Measurements from ENCODE around the gene ZNF862. TPM values are rescaled to one million over a fixed set of nuclear protein-coding genes. Genes with fewer than 3 reads are reported as not detected.

The ZNF862 gene
- total and polyA plus RNA-seq, 10 of the 15 experiments (the other 5 are each of a cell fraction or from before 2014, with no cell fraction given) = 0.49 to 7.7 (median 3.5) TPM

DNA sequence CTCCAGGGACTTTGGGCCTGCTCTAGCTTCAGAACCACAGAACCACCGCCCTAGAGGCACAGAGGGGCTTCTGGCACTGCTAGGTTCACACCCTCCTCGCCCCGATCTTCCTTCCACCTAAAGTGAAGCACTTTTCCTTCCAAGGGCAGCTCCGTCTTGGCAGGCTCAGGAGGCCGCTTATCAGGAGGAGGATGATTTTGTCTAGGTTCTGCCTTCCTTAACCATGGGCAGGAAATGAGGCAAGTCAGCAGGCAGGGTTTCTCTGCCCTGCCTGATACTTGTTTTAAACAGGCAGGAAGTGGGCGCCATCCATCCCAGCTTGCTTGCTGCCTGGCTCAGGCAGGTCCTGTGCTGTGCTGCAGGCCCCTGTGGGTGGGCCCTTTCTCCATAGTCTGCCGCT lies 27.3 kb downstream of the ZNF862 start:
- H3K36me3 ChIP-seq (ENCODE audit: control insufficient read depth in 2 of 2, insufficient read depth in 2 of 2, low read length in 1 of 2) = no peaks in the 10 kb centered on the region
- ATAC-seq (peak; percentile 54), DNase-seq (ENCODE audit: low read depth, low spot score) (no peak), FAIRE-seq (no peak)
- peak overlapping the region; percentile 88 for H2AFZ ChIP-seq (ENCODE audit: control insufficient read depth, low read depth, low read length)
- no peak overlapping the region for H3K4me2 ChIP-seq (ENCODE audit: control insufficient read depth, insufficient read depth)
- H3K4me3 ChIP-seq = no peak overlapping the region
- SMC1A ChIA-PET (ENCODE audit: uncharacterized antibody, unreplicated experiment) = no interaction called here
- no peak overlapping the region for H3K9ac ChIP-seq (ENCODE audit: control insufficient read depth, insufficient read depth, low read length)
- CTCF ChIA-PET = no interaction called here
- no peaks in the 10 kb centered on the region for H3K9me3 ChIP-seq (replicated peaks; ENCODE audit: control insufficient read depth, insufficient read depth, low read length)
- POLR2A ChIA-PET = no interaction called here
- no peaks in the 10 kb centered on the region for H3K79me2 ChIP-seq (ENCODE audit: control insufficient read depth, insufficient read depth, low read length)
- H3K27me3 ChIP-seq (replicated peaks in 1 of 2; ENCODE audit: control insufficient read depth in 2 of 2, insufficient read depth in 2 of 2, low read length in 1 of 2) = no peaks in the 10 kb centered on the region
- peaks cover 26% of the 10 kb centered on the region for H3K4me1 ChIP-seq (ENCODE audit: control insufficient read depth, insufficient read depth, low read length)
- no peaks in the 10 kb centered on the region for H4K20me1 ChIP-seq (ENCODE audit: control insufficient read depth, insufficient read depth)
- H3K27ac ChIP-seq (ENCODE audit: control insufficient read depth, insufficient read depth) = no peak overlapping the region
- in situ Hi-C loops (cut with MboI) (no loop called here), intact Hi-C loops (cut with micrococcal nuclease; ENCODE audit: unreplicated experiment) (no loop called here)
- no peak for TF ChIP-seq SMC3 (IDR thresholded peaks at IDR 0.05; ENCODE audit: borderline replicate concordance, low read length)
- TF ChIP-seq ZNF207 (IDR thresholded peaks at IDR 0.05; ENCODE audit: borderline replicate concordance) = no peak
- no peak for TF ChIP-seq MTA3 (IDR thresholded peaks at IDR 0.05; ENCODE audit: borderline replicate concordance, low read length)
- TF ChIP-seq SMARCA5 (IDR thresholded peaks at IDR 0.05) = no peak
- TF ChIP-seq ZNF384 (IDR thresholded peaks at IDR 0.05; ENCODE audit: borderline replicate concordance, low read depth, low read length) = no peak
- TF ChIP-seq RUNX3 (IDR thresholded peaks at IDR 0.05; ENCODE audit: low read length) = no peak
- no peak for TF ChIP-seq SREBF1 (IDR thresholded peaks at IDR 0.05; ENCODE audit: low read length)
- BruUV-seq (replicated peaks) = no TSS peak
- RAD21 ChIA-PET (ENCODE audit: unreplicated experiment) = interaction anchor here (0.6 kb wide), 1 partner anchor 264 kb away, joined by 3 read pairs; no protein-coding TSS in a partner anchor
- 74% methylated on average over 7 of the region's 7 CpGs for WGBS (ENCODE audit: insufficient coverage, insufficient replicate concordance, low lambda C conversion rate, missing lambda C conversion rate)

DNA sequence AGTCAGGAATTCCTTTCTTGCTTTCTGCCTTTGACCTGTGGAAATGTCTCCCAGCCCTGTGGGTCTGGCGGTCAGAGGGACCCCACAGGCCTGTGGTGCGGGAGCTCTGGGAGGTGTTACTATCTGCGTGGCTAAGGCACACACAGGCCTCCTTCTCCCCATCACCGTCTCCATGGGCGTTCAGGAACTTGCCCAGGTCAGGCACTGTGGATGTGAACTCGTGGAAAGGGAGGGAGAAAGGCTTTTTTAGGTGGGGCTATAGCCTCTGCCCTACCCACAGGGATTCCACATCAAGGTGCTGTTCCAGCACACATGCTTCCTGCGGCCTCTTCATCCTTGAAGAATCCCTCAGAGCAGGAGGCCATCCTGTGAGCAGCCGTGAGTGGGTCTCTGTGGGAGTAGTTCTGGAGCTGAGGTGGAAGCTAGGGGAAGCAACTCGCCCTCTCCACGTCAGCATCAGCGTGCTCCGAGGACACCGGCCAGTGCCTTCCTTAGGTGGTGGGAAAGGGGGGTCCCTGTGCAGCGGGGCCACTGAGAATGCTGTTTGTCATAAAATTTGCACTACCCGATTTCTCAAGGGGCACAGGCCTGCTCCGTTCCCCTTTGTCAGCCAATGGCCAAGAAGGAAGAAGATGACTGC lies 28.1 kb downstream of the ZNF862 start:
- in situ Hi-C loops (cut with MboI) (no loop called here), intact Hi-C loops (cut with micrococcal nuclease; ENCODE audit: unreplicated experiment) (no loop called here)
- Histone ChIP-seq H3K9ac (ENCODE audit: control insufficient read depth, insufficient read depth, low read length) (no peak overlapping the region), H3K4me3 (no peak overlapping the region), H3K4me1 (ENCODE audit: control insufficient read depth, insufficient read depth, low read length) (peaks cover 30% of the 10 kb centered on the region), H4K20me1 (ENCODE audit: control insufficient read depth, insufficient read depth) (no peaks in the 10 kb centered on the region), H3K27ac (ENCODE audit: control insufficient read depth, insufficient read depth) (no peak overlapping the region), H2AFZ (ENCODE audit: control insufficient read depth, low read depth, low read length) (no peak overlapping the region), H3K4me2 (ENCODE audit: control insufficient read depth, insufficient read depth) (no peak overlapping the region), H3K36me3 (ENCODE audit: control insufficient read depth in 2 of 2, insufficient read depth in 2 of 2, low read length in 1 of 2) (no peaks in the 10 kb centered on the region), H3K27me3 (replicated peaks in 1 of 2; ENCODE audit: control insufficient read depth in 2 of 2, insufficient read depth in 2 of 2, low read length in 1 of 2) (no peaks in the 10 kb centered on the region), H3K79me2 (ENCODE audit: control insufficient read depth, insufficient read depth, low read length) (no peaks in the 10 kb centered on the region), H3K9me3 (replicated peaks; ENCODE audit: control insufficient read depth, insufficient read depth, low read length) (no peaks in the 10 kb centered on the region)
- RAD21 ChIA-PET (ENCODE audit: unreplicated experiment) = no interaction called here
- 83% methylated on average over 14 of the region's 16 CpGs for whole genome bisulfite sequencing (ENCODE audit: insufficient coverage, insufficient replicate concordance, low lambda C conversion rate, missing lambda C conversion rate)
- BruUV-seq (replicated peaks) = no TSS peak
- DNase-seq (ENCODE audit: low read depth, low spot score) (no peak), FAIRE-seq (no peak), ATAC-seq (no peak)
- CTCF ChIA-PET = no interaction called here
- POLR2A ChIA-PET = no interaction called here
- SMC1A ChIA-PET (ENCODE audit: uncharacterized antibody, unreplicated experiment) = no interaction called here
- TF ChIP-seq MYC (IDR thresholded peaks at IDR 0.05; ENCODE audit: insufficient read depth, insufficient read length, insufficient replicate concordance, low read length, severe bottlenecking) (no peak), ZBED1 (IDR thresholded peaks at IDR 0.05; ENCODE audit: borderline replicate concordance) (no peak), ZSCAN29 (IDR thresholded peaks at IDR 0.05) (no peak), MTA3 (IDR thresholded peaks at IDR 0.05; ENCODE audit: borderline replicate concordance, low read length) (no peak), BMI1 (IDR thresholded peaks at IDR 0.05; ENCODE audit: borderline replicate concordance) (no peak), FOXM1 (IDR thresholded peaks at IDR 0.05; ENCODE audit: low read depth, low read length) (no peak), BCL3 (IDR thresholded peaks at IDR 0.05; ENCODE audit: borderline replicate concordance, insufficient read depth, low read depth, low read length, poor library complexity, severe bottlenecking) (no peak), HDAC2 (IDR thresholded peaks at IDR 0.05) (no peak), ZBTB33 (IDR thresholded peaks at IDR 0.05) (no peak), IKZF2 (IDR thresholded peaks at IDR 0.05) (no peak)

Measured in GM12878 (cell line).